ENCODE data around the gene TEX19.
A peak's percentile ranks its signal among the peaks of the same experiment; 100 is the strongest.

TEX19 gene

GRCh38 chr17:82389379-82389778 lies 30.3 kb downstream of the TEX19 start:
- DNase-seq (ENCODE audit: low read depth in 2 of 2): no peak

- DNase-seq (ENCODE audit: low read depth in 2 of 2): no peak
Measured at GRCh38 chr17:82390015-82390859, 31.2 kb downstream of the TEX19 start.

GRCh38 chr17:82390860-82391435 lies 31.9 kb downstream of the TEX19 start:
- DNase-seq (ENCODE audit: low read depth in 2 of 2): no peak

- DNase-seq (ENCODE audit: low read depth in 2 of 2): no peak
Measured at GRCh38 chr17:82391496-82392066, 32.5 kb downstream of the TEX19 start.

- DNase-seq (ENCODE audit: low read depth in 2 of 2): no peak
Measured at GRCh38 chr17:82392209-82392920, 33.3 kb downstream of the TEX19 start.

GRCh38 chr17:82392941-82393340 lies 33.9 kb downstream of the TEX19 start:
- no peak for DNase-seq (ENCODE audit: low read depth in 2 of 2)

GRCh38 chr17:82394278-82394677 lies 35.2 kb downstream of the TEX19 start:
- no peak for DNase-seq (ENCODE audit: low read depth in 2 of 2)

- no peak for DNase-seq (ENCODE audit: low read depth in 2 of 2)
Measured at GRCh38 chr17:82396601-82397435, 37.8 kb downstream of the TEX19 start.

GRCh38 chr17:82397449-82398335 lies 38.6 kb downstream of the TEX19 start:
- no peak for DNase-seq (ENCODE audit: low read depth in 2 of 2)

- DNase-seq (ENCODE audit: low read depth in 2 of 2): no peak
Measured at GRCh38 chr17:82399041-82399441, 40.0 kb downstream of the TEX19 start.

- DNase-seq (ENCODE audit: low read depth in 2 of 2): no peak
Measured at GRCh38 chr17:82399601-82400101, 40.6 kb downstream of the TEX19 start.

GRCh38 chr17:82400206-82400605 lies 41.2 kb downstream of the TEX19 start:
- no peak for DNase-seq (ENCODE audit: low read depth in 2 of 2)

- DNase-seq (ENCODE audit: low read depth in 2 of 2): peak; percentile 25 to 41
Measured at GRCh38 chr17:82400830-82401229, 41.8 kb downstream of the TEX19 start.

- DNase-seq (ENCODE audit: low read depth in 2 of 2): no peak
Measured at GRCh38 chr17:82402865-82403264, 43.8 kb downstream of the TEX19 start.

- no peak for DNase-seq (ENCODE audit: low read depth in 2 of 2)
Measured at GRCh38 chr17:82403662-82404660, 44.9 kb downstream of the TEX19 start.

- DNase-seq (ENCODE audit: low read depth in 2 of 2): no peak
Measured at GRCh38 chr17:82405051-82405450, 46.0 kb downstream of the TEX19 start.

- no peak for DNase-seq (ENCODE audit: low read depth in 2 of 2)
Measured at GRCh38 chr17:82406131-82406671, 47.2 kb downstream of the TEX19 start.

GRCh38 chr17:82407255-82407654 lies 48.2 kb downstream of the TEX19 start:
- DNase-seq (ENCODE audit: low read depth in 2 of 2): no peak
